SK-N-MC (cell line): ENCODE results near the gene RHCE.
A peak's percentile ranks its signal among the peaks of the same experiment; 100 is the strongest.
"Not testable (repeated sequence)": the region's sequence is repeated elsewhere in the genome, so short reads cannot be mapped to it uniquely, and the experiment has no call there.

Experiments
- DNase-seq: peaks from one replicate; pipeline ENCODE4 v3.0.0-alpha.2; 2011; ENCODE audit warnings: low read depth, low spot score
- H3K27ac ChIP-seq: fragments of 200-600 bp; sonication (generic); 2 replicates; pipeline ENCODE4 v1.5.1; 2016; ENCODE audit warnings: mixed run types
- H3K36me3 ChIP-seq: fragments of 200-600 bp; sonication (generic); 2 replicates; pipeline ENCODE4 v1.6.1; 2017; ENCODE audit warnings: antibody characterized with exemption, low read length, mixed read lengths; ENCODE audit not compliant: insufficient read depth
- H3K4me3 ChIP-seq: fragments of 200-600 bp; sonication (generic); 2 replicates; pipeline ENCODE4 v1.5.1; 2016
- H3K9ac ChIP-seq: fragments of 200-600 bp; sonication (generic); 2 replicates; pipeline ENCODE4 v1.8.0; 2017; ENCODE audit warnings: mixed run types, mixed read lengths; ENCODE audit not compliant: insufficient read length
- H3K9me3 ChIP-seq: fragments of 200-600 bp; sonication (generic); 2 replicates; pipeline ENCODE4 v1.6.1; 2017; ENCODE audit warnings: low read depth, mild to moderate bottlenecking, antibody characterized with exemption, low read length, moderate library complexity, mixed read lengths
- EZH2 ChIP-seq: fragments of 200-600 bp; sonication (generic); IDR thresholded peaks from one replicate; pipeline ENCODE4 v1.6.1; 2017; ENCODE audit warnings: antibody characterized with exemption
- FOXP2 ChIP-seq: optimal IDR thresholded peaks from 2 replicates; pipeline ENCODE3; 2011; ENCODE audit warnings: mild to moderate bottlenecking, moderate library complexity; ENCODE audit not compliant: insufficient read depth; ENCODE audit errors: extremely low read length, control extremely low read depth
- POLR2AphosphoS5 ChIP-seq: IDR thresholded peaks from 2 replicates; pipeline ENCODE4 v1.6.1; 2012; ENCODE audit warnings: mild to moderate bottlenecking, low read depth, low read length, borderline replicate concordance

Gene RHCE

GRCh38 chr1:25458541-25459298 is 38.1 kb upstream of the RHCE start:
- TF ChIP-seq POLR2AphosphoS5: no peak
- no peak for TF ChIP-seq EZH2
- no peak for TF ChIP-seq FOXP2
- Histone ChIP-seq H3K4me3 (no peak overlapping the region), H3K36me3 (peaks cover 41% of the 10 kb centered on the region), H3K27ac (no peak overlapping the region), H3K9ac (no peak overlapping the region), H3K9me3 (no peaks in the 10 kb centered on the region)
- DNase-seq: no peak

GRCh38 chr1:25456502-25456901 is 35.9 kb upstream of the RHCE start:
- TF ChIP-seq FOXP2 (no peak), EZH2 (no peak), POLR2AphosphoS5 (no peak)
- H3K9ac ChIP-seq: no peak overlapping the region
- H3K9me3 ChIP-seq: no peaks in the 10 kb centered on the region
- peak overlapping the region; percentile 42; the same call in 1 of the 2 replicates for H3K27ac ChIP-seq
- no peak overlapping the region for H3K4me3 ChIP-seq
- H3K36me3 ChIP-seq: peaks cover 41% of the 10 kb centered on the region
- no peak for DNase-seq

GRCh38 chr1:25451908-25452307 is 31.3 kb upstream of the RHCE start:
- Histone ChIP-seq H3K4me3 (no peak overlapping the region), H3K36me3 (peaks cover 20% of the 10 kb centered on the region)

GRCh38 chr1:25450891-25451290 is 30.3 kb upstream of the RHCE start:
- TF ChIP-seq FOXP2 (no peak), EZH2 (no peak), POLR2AphosphoS5 (no peak)
- Histone ChIP-seq H3K27ac (peak overlapping the region; percentile 62; the same call in 1 of the 2 replicates), H3K9ac (peak overlapping the region; percentile 34), H3K9me3 (no peaks in the 10 kb centered on the region), H3K36me3 (peaks cover 13% of the 10 kb centered on the region; the same call in 1 of the 2 replicates), H3K4me3 (no peak overlapping the region)
- no peak for DNase-seq

More at GRCh38 chr1:25451908-25452307, 31.3 kb upstream of the RHCE start:
- TF ChIP-seq EZH2 (no peak), POLR2AphosphoS5 (no peak), FOXP2 (no peak)
- Histone ChIP-seq H3K9me3 (no peaks in the 10 kb centered on the region), H3K9ac (no peak overlapping the region), H3K27ac (no peak overlapping the region)
- no peak for DNase-seq

- Histone ChIP-seq H3K9me3 (no peaks in the 10 kb centered on the region), H3K27ac (0 out of 2 replicates have a peak overlapping the region, but pooled peaks have one; percentile 42), H3K9ac (no peak overlapping the region), H3K4me3 (no peak overlapping the region), H3K36me3 (0 out of 2 replicates have a peak, but pooled peaks cover 3% of the 10 kb centered on the region)
- DNase-seq: no peak
- TF ChIP-seq EZH2 (no peak), POLR2AphosphoS5 (no peak), FOXP2 (no peak)
These were observed 26.9 kb upstream of the RHCE start for GRCh38 chr1:25447547-25447946.

GRCh38 chr1:25445993-25446538 is 25.4 kb upstream of the RHCE start:
- H3K9ac ChIP-seq: peak overlapping the region; percentile 34
- TF ChIP-seq POLR2AphosphoS5 (no peak), EZH2 (no peak), FOXP2 (no peak)
- H3K4me3 ChIP-seq: peak overlapping the region; percentile 55
- 0 out of 2 replicates have a peak, but pooled peaks cover 3% of the 10 kb centered on the region for H3K36me3 ChIP-seq
- DNase-seq: no peak
- H3K27ac ChIP-seq: peak overlapping the region; percentile 91
- H3K9me3 ChIP-seq: no peaks in the 10 kb centered on the region

- H3K27ac ChIP-seq, H3K9me3 ChIP-seq, H3K9ac ChIP-seq, H3K36me3 ChIP-seq, DNase-seq, H3K4me3 ChIP-seq: not testable (repeated sequence)
These were observed 24.0 kb upstream of the RHCE start for GRCh38 chr1:25444604-25445003.

- DNase-seq: no peak
- TF ChIP-seq FOXP2: no peak
- TF ChIP-seq EZH2: no peak
- TF ChIP-seq POLR2AphosphoS5: no peak
- no peaks in the 10 kb centered on the region for H3K36me3 ChIP-seq
- no peak overlapping the region for H3K27ac ChIP-seq
- no peaks in the 10 kb centered on the region for H3K9me3 ChIP-seq
- H3K9ac ChIP-seq: no peak overlapping the region
- H3K4me3 ChIP-seq: no peak overlapping the region
These were observed 22.5 kb upstream of the RHCE start for GRCh38 chr1:25443030-25443699.
